Midbrain (tissue), 1 donor: Measurements from ENCODE around the gene CGNL1.
A peak's percentile ranks its signal among the peaks of the same experiment; 100 is the strongest.

Source experiments
- DNase-seq: peaks from one replicate; lab custom pipeline; 2025; lab: John Stamatoyannopoulos, UW

Gene CGNL1

GRCh38 chr15:57375827-57376695, at the start of gene CGNL1:
TSS of gene CGNL1 (plus strand) at chr15:57376505. CDS start at chr15:57438000, 61,495 bp downstream.
- peak; percentile 36 for DNase-seq

- no peak for DNase-seq
Observed at GRCh38 chr15:57327985-57328471, 48.3 kb upstream of the CGNL1 start.

- no peak for DNase-seq
Observed at GRCh38 chr15:57328479-57328878, 47.8 kb upstream of the CGNL1 start.

- DNase-seq, result no peak
Observed at GRCh38 chr15:57328897-57329296, 47.4 kb upstream of the CGNL1 start.

GRCh38 chr15:57329582-57330367, 46.5 kb upstream of the CGNL1 start:
- no peak for DNase-seq

- no peak for DNase-seq
Observed at GRCh38 chr15:57330619-57331340, 45.5 kb upstream of the CGNL1 start.

GRCh38 chr15:57332326-57332725, 44.0 kb upstream of the CGNL1 start:
- DNase-seq, result no peak

GRCh38 chr15:57333487-57333886, 42.8 kb upstream of the CGNL1 start:
- no peak for DNase-seq

GRCh38 chr15:57334257-57334656, 42.0 kb upstream of the CGNL1 start:
- no peak for DNase-seq

GRCh38 chr15:57335293-57335715, 41.0 kb upstream of the CGNL1 start:
- DNase-seq, result no peak

GRCh38 chr15:57335719-57336118, 40.6 kb upstream of the CGNL1 start:
- no peak for DNase-seq

- DNase-seq, result no peak
Observed at GRCh38 chr15:57337868-57338411, 38.4 kb upstream of the CGNL1 start.

- DNase-seq, result no peak
Observed at GRCh38 chr15:57339321-57339720, 37.0 kb upstream of the CGNL1 start.

GRCh38 chr15:57340682-57341259, 35.5 kb upstream of the CGNL1 start:
- DNase-seq, result peak; percentile 70

GRCh38 chr15:57343048-57343447, 33.3 kb upstream of the CGNL1 start:
- DNase-seq, result no peak

- no peak for DNase-seq
Observed at GRCh38 chr15:57343498-57343897, 32.8 kb upstream of the CGNL1 start.

- no peak for DNase-seq
Observed at GRCh38 chr15:57344282-57344681, 32.0 kb upstream of the CGNL1 start.

GRCh38 chr15:57345584-57345983, 30.7 kb upstream of the CGNL1 start:
- DNase-seq, result no peak

- DNase-seq, result no peak
Observed at GRCh38 chr15:57348081-57348480, 28.2 kb upstream of the CGNL1 start.

GRCh38 chr15:57352535-57353316, 23.6 kb upstream of the CGNL1 start:
- DNase-seq, result no peak
